Measurements from ENCODE around the gene PKD2L1.
"Not testable (repeated sequence)": the region's sequence is repeated elsewhere in the genome, so short reads cannot be mapped to it uniquely, and the experiment has no call there.

The PKD2L1 gene

GRCh38 chr10:100333661-100334440 is 3.8 kb upstream of the PKD2L1 start:
- DNase-seq (ENCODE audit: low read depth), result no peak

GRCh38 chr10:100333106-100333505 is 3.1 kb upstream of the PKD2L1 start:
- no peak for DNase-seq (ENCODE audit: low read depth)

- no peak for DNase-seq (ENCODE audit: low read depth)
These were observed 1.8 kb downstream of the PKD2L1 start for GRCh38 chr10:100328198-100328597.

GRCh38 chr10:100327718-100328009 is 2.4 kb downstream of the PKD2L1 start:
- DNase-seq (ENCODE audit: low read depth), result no peak

- no peak for DNase-seq (ENCODE audit: low read depth)
These were observed 2.9 kb downstream of the PKD2L1 start for GRCh38 chr10:100327007-100327717.

- no peak for DNase-seq (ENCODE audit: low read depth)
These were observed 4.9 kb downstream of the PKD2L1 start for GRCh38 chr10:100325158-100325557.

- DNase-seq (ENCODE audit: low read depth), result no peak
These were observed 10.2 kb downstream of the PKD2L1 start for GRCh38 chr10:100319707-100320402.

GRCh38 chr10:100318207-100318606 is 11.8 kb downstream of the PKD2L1 start:
- DNase-seq (ENCODE audit: low read depth), result no peak

GRCh38 chr10:100315615-100316014 is 14.4 kb downstream of the PKD2L1 start:
- no peak for DNase-seq (ENCODE audit: low read depth)

GRCh38 chr10:100311298-100311697 is 18.7 kb downstream of the PKD2L1 start:
- DNase-seq (ENCODE audit: low read depth), result no peak

- DNase-seq (ENCODE audit: low read depth), result peak; percentile 60
These were observed 22.3 kb downstream of the PKD2L1 start for GRCh38 chr10:100307684-100308083.

GRCh38 chr10:100306861-100307260 is 23.2 kb downstream of the PKD2L1 start:
- no peak for DNase-seq (ENCODE audit: low read depth)

GRCh38 chr10:100304414-100304813 is 25.6 kb downstream of the PKD2L1 start:
- DNase-seq (ENCODE audit: low read depth), result no peak

- no peak for DNase-seq (ENCODE audit: low read depth)
These were observed 26.2 kb downstream of the PKD2L1 start for GRCh38 chr10:100303724-100304319.

GRCh38 chr10:100301123-100301522 is 28.9 kb downstream of the PKD2L1 start:
- DNase-seq (ENCODE audit: low read depth), result not testable (repeated sequence)

- DNase-seq (ENCODE audit: low read depth), result no peak
These were observed 32.8 kb downstream of the PKD2L1 start for GRCh38 chr10:100297242-100297641.

GRCh38 chr10:100293066-100293465 is 37.0 kb downstream of the PKD2L1 start:
- DNase-seq (ENCODE audit: low read depth), result no peak

- not testable (repeated sequence) for DNase-seq (ENCODE audit: low read depth)
These were observed 37.7 kb downstream of the PKD2L1 start for GRCh38 chr10:100292300-100292699.

GRCh38 chr10:100291356-100291755 is 38.7 kb downstream of the PKD2L1 start:
- no peak for DNase-seq (ENCODE audit: low read depth)

- DNase-seq (ENCODE audit: low read depth), result no peak
These were observed 40.4 kb downstream of the PKD2L1 start for GRCh38 chr10:100289641-100290040.

GRCh38 chr10:100288196-100288595 is 41.8 kb downstream of the PKD2L1 start:
- no peak for DNase-seq (ENCODE audit: low read depth)

- no peak for DNase-seq (ENCODE audit: low read depth)
These were observed 42.3 kb downstream of the PKD2L1 start for GRCh38 chr10:100287756-100288155.

Data from stromal cell of bone marrow (primary cell).